Left forelimb (tissue), 1 donor: ENCODE results near the gene SIRT1.
"Not testable (repeated sequence)": the region's sequence is repeated elsewhere in the genome, so short reads cannot be mapped to it uniquely, and the experiment has no call there.

Source experiments
- DNase-seq: peaks from one replicate; pipeline ENCODE4 v3.0.0-alpha.2; 2018; ENCODE audit warnings: low spot score

Gene SIRT1

DNA sequence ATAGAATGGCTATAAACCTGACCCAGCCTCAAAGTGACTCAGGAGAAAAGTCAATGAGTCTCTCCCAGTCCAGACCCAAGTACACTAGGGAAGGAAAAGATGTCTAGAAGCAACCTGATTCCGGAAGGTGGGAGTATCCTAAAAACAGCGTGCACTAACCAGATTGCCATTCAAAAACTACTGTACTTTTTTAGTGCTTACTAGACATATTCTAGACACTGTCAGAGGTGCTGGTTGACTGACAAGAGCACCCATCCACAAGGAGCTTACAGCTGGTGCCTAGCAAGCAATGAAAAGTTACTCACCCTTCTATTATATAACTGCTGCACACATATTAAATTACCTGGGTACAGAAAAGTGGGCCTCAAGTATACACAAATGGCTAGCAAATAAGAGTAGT lies 81.0 kb downstream of the SIRT1 start:
- DNase-seq = no peak

DNA sequence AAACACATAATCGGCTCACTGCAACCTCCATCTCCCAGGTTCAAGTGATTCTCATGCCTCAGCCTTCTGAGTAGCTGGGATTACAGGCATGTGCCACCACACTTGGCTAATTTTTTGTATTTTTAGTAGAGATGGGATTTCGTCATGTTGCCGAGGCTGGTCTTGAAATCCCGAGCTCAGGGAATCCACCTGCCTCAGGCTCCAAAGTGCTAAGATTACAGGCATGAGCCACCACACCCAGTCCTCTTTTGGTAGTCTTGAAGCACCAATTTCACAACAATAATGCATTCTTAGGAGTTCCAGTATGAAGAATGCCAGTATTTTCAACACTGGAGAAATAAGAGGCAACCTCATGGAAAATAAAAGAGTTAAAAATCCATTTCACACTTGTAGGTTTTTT lies 81.6 kb downstream of the SIRT1 start:
- DNase-seq = not testable (repeated sequence)
